IPS DF 19.7 (cell line): ENCODE results near the gene HS3ST6.
"Not testable (repeated sequence)": the region's sequence is repeated elsewhere in the genome, so short reads cannot be mapped to it uniquely, and the experiment has no call there.

Experiments used
- DNase-seq: peaks from one replicate; pipeline ENCODE4 v3.0.0-alpha.2; 2013; ENCODE audit warnings: low read depth, low spot score

HS3ST6 gene

GRCh38 chr16:1946495-1947368, 28.5 kb upstream of the HS3ST6 start:
- no peak for DNase-seq

GRCh38 chr16:1945559-1946391, 27.6 kb upstream of the HS3ST6 start:
- no peak for DNase-seq

- DNase-seq, result no peak
Measured at GRCh38 chr16:1944612-1945199, 26.5 kb upstream of the HS3ST6 start.

GRCh38 chr16:1942810-1943726, 24.9 kb upstream of the HS3ST6 start, which contains the start of gene MSRB1:
MSRB1 (minus strand) TSS chr16:1943199; CDS start chr16:1943156, 43 bp downstream.
- no peak for DNase-seq

- no peak for DNase-seq
Measured at GRCh38 chr16:1942047-1942809, 24.0 kb upstream of the HS3ST6 start.

- no peak for DNase-seq
Measured at GRCh38 chr16:1941162-1942046, 23.2 kb upstream of the HS3ST6 start.

GRCh38 chr16:1940273-1941161, 22.3 kb upstream of the HS3ST6 start:
- no peak for DNase-seq

GRCh38 chr16:1939833-1940232, 21.6 kb upstream of the HS3ST6 start:
- DNase-seq, result not testable (repeated sequence)

GRCh38 chr16:1938910-1939309, 20.7 kb upstream of the HS3ST6 start:
- DNase-seq, result no peak

- DNase-seq, result no peak
Measured at GRCh38 chr16:1938316-1938715, 20.1 kb upstream of the HS3ST6 start.

GRCh38 chr16:1936945-1937479, 18.8 kb upstream of the HS3ST6 start:
- DNase-seq, result no peak

GRCh38 chr16:1933097-1933661, 15.0 kb upstream of the HS3ST6 start:
- no peak for DNase-seq

- no peak for DNase-seq
Measured at GRCh38 chr16:1932050-1933028, 14.1 kb upstream of the HS3ST6 start.

GRCh38 chr16:1930338-1930720, 12.1 kb upstream of the HS3ST6 start:
- no peak for DNase-seq

GRCh38 chr16:1929578-1930337, 11.5 kb upstream of the HS3ST6 start:
- no peak for DNase-seq

- no peak for DNase-seq
Measured at GRCh38 chr16:1929105-1929504, 10.9 kb upstream of the HS3ST6 start.
